HepG2 (cell line): ENCODE measurements around the gene R3HDM4. TPM values are rescaled to one million over a fixed set of nuclear protein-coding genes. Genes with fewer than 3 reads are reported as not detected.

Experiments
- ARID3A ChIP-seq: IDR thresholded peaks from 2 replicates; pipeline ENCODE4 v1.6.1; 2012; ENCODE audit warnings: low read depth, low read length, improper control_type of control experiment
- DNMT3B ChIP-seq: conservative IDR thresholded peaks from 2 replicates; pipeline ENCODE4 v1.6.1; 2016; ENCODE audit warnings: missing biosample characterization, control low read depth
- GABPB1 ChIP-seq: IDR thresholded peaks from 2 replicates; pipeline ENCODE4 v1.6.1; 2016; ENCODE audit warnings: mild to moderate bottlenecking, missing genetic modification reagents, moderate library complexity, missing compliant biosample characterization
- MAF1 ChIP-seq: sonication (generic); formaldehyde crosslinking; IDR thresholded peaks from 2 replicates; pipeline ENCODE4 v1.5.0; 2020; ENCODE audit warnings: missing genetic modification reagents, borderline replicate concordance
- TARDBP ChIP-seq: sonication (generic); formaldehyde crosslinking; IDR thresholded peaks from 2 replicates; pipeline ENCODE4 v1.8.0; 2022; ENCODE audit warnings: mild to moderate bottlenecking, missing genetic modification reagents
- TERF1 ChIP-seq: sonication (generic); formaldehyde crosslinking; IDR thresholded peaks from 2 replicates; pipeline ENCODE4 v1.8.0; 2022; ENCODE audit warnings: mild to moderate bottlenecking, missing genetic modification reagents, moderate library complexity
- ZNF441 ChIP-seq: sonication (generic); formaldehyde crosslinking; IDR thresholded peaks from 2 replicates; pipeline ENCODE4 v1.7.0; 2021; ENCODE audit warnings: missing genetic modification reagents, borderline replicate concordance
- ZNF501 ChIP-seq: sonication (generic); formaldehyde crosslinking; IDR thresholded peaks from 2 replicates; pipeline ENCODE4 v1.5.1; 2020; ENCODE audit warnings: mild to moderate bottlenecking, moderate library complexity, missing genetic modification reagents
- ZNF646 ChIP-seq: sonication (generic); formaldehyde crosslinking; IDR thresholded peaks from 2 replicates; pipeline ENCODE4 v1.9.0; 2021; ENCODE audit warnings: mild to moderate bottlenecking, missing genetic modification reagents
- ZNF672 ChIP-seq: sonication (generic); formaldehyde crosslinking; IDR thresholded peaks from 2 replicates; pipeline ENCODE4 v1.8.1; 2022; ENCODE audit warnings: missing genetic modification reagents
- polyA plus RNA-seq, 8 experiments: library from polyadenylated mRNA; depleted of rRNA in 3 of 8; stranded (reverse) in 7 of 8; unstranded in 1 of 8; fragments of >200 nt; fragmentation: Illumina TruSeq in 4 of 8; extraction: Trizol in 4 of 8; gene quantifications; 2 replicates each; pipeline versions ENCODE4 v1.2.1 to v1.2.3, GENCODE V29; 2011 to 2016; ENCODE audit warnings: low read depth in 4 of 8, missing spikeins in 1 of 8, mixed read lengths in 1 of 8; ENCODE audit not compliant: insufficient read depth in 1 of 8
- total RNA-seq, 5 experiments: library from RNA; depleted of rRNA; stranded (reverse); fragments of >200 nt; fragmentation: Illumina TruSeq; extraction: Trizol; gene quantifications; 2 replicates each; pipeline ENCODE4 v1.2.3, GENCODE V29; 2016; ENCODE audit warnings: low read depth in 1 of 5
- TF ChIP-seq, protein P1 (sequence below): sonication (generic); formaldehyde crosslinking; IDR thresholded peaks from 2 replicates; pipeline ENCODE4 v1.5.1; 2020; ENCODE audit warnings: mild to moderate bottlenecking, moderate library complexity, missing genetic modification reagents
- TF ChIP-seq, protein P2 (sequence below): sonication (generic); formaldehyde crosslinking; IDR thresholded peaks from 2 replicates; pipeline ENCODE4 v1.8.0; 2022; ENCODE audit warnings: missing genetic modification reagents, mild to moderate bottlenecking, moderate library complexity, borderline replicate concordance
- TF ChIP-seq, protein P3 (sequence below): sonication (generic); formaldehyde crosslinking; IDR thresholded peaks from 2 replicates; pipeline ENCODE4 v1.4.0; 2020; ENCODE audit warnings: missing genetic modification reagents

The R3HDM4 gene
- total and polyA plus RNA-seq, 2 of the 13 experiments (the other 11 are each of a cell fraction or from before 2014, with no cell fraction given) = 26.2 to 26.9 TPM

GRCh38 chr19:927351-927779 is 14.3 kb upstream of the R3HDM4 start (continued):
- no peak for TF ChIP-seq ZNF646 (CRISPR knock-in tag)
- TF ChIP-seq MAF1 (CRISPR knock-in tag) = no peak
- TF ChIP-seq ZNF501 (CRISPR knock-in tag) = no peak
- no peak; the same call in 1 of the 2 replicates for TF ChIP-seq GABPB1
- TF ChIP-seq DNMT3B (CRISPR knock-in tag) = no peak
- TF ChIP-seq TARDBP (CRISPR knock-in tag) = no peak
- TF ChIP-seq ZNF441 = no peak
- TF ChIP-seq ARID3A = no peak
- TF ChIP-seq TERF1 (CRISPR knock-in tag) = no peak
- TF ChIP-seq, protein P1, sequence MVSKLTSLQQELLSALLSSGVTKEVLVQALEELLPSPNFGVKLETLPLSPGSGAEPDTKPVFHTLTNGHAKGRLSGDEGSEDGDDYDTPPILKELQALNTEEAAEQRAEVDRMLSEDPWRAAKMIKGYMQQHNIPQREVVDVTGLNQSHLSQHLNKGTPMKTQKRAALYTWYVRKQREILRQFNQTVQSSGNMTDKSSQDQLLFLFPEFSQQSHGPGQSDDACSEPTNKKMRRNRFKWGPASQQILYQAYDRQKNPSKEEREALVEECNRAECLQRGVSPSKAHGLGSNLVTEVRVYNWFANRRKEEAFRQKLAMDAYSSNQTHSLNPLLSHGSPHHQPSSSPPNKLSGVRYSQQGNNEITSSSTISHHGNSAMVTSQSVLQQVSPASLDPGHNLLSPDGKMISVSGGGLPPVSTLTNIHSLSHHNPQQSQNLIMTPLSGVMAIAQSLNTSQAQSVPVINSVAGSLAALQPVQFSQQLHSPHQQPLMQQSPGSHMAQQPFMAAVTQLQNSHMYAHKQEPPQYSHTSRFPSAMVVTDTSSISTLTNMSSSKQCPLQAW (CRISPR knock-in tag) = no peak
- TF ChIP-seq, protein P2, sequence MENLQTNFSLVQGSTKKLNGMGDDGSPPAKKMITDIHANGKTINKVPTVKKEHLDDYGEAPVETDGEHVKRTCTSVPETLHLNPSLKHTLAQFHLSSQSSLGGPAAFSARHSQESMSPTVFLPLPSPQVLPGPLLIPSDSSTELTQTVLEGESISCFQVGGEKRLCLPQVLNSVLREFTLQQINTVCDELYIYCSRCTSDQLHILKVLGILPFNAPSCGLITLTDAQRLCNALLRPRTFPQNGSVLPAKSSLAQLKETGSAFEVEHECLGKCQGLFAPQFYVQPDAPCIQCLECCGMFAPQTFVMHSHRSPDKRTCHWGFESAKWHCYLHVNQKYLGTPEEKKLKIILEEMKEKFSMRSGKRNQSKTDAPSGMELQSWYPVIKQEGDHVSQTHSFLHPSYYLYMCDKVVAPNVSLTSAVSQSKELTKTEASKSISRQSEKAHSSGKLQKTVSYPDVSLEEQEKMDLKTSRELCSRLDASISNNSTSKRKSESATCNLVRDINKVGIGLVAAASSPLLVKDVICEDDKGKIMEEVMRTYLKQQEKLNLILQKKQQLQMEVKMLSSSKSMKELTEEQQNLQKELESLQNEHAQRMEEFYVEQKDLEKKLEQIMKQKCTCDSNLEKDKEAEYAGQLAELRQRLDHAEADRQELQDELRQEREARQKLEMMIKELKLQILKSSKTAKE (CRISPR knock-in tag) = peak; percentile 47; the same call in 1 of the 2 replicates
- no peak for TF ChIP-seq ZNF672
- TF ChIP-seq, protein P3, sequence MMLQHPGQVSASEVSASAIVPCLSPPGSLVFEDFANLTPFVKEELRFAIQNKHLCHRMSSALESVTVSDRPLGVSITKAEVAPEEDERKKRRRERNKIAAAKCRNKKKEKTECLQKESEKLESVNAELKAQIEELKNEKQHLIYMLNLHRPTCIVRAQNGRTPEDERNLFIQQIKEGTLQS (CRISPR knock-in tag) = no peak
